Pancreas (tissue), 10 donors: ENCODE measurements around the gene TMEM130. TPM values are rescaled to one million over a fixed set of nuclear protein-coding genes. Genes with fewer than 3 reads are reported as not detected.

Experiments used
- ATAC-seq, 4 donors: fragments of 200-7000 bp; cut with Tn5 transposase; one replicate each; pipeline versions ENCODE4 v1.8.0 to v1.9.1; 2020; ENCODE audit warnings: mild to moderate bottlenecking in 4 of 4, moderate library complexity in 4 of 4
- DNase-seq, 6 donors: peaks; one replicate each; pipeline ENCODE4 v3.0.0-alpha.2; 2020
- FAIRE-seq: peaks from 2 replicates; lab custom pipeline; 2012; peaks lifted over from hg19 to GRCh38; lab: Jason Lieb, UNC
- H3K27ac ChIP-seq, 4 donors: fragments of 200-600 bp; sonication (generic); 1 replicate in 3 of 4; 2 replicates in 1 of 4; pipeline versions ENCODE4 v1.5.0 to v1.8.0; 2020
- H3K27me3 ChIP-seq, 4 donors: fragments of 200-600 bp; one replicate each; pipeline ENCODE4 v1.8.0; 2021
- H3K36me3 ChIP-seq, 3 donors: fragments of 200-600 bp; sonication (generic) in 1 of 3; one replicate each; pipeline versions ENCODE4 v1.5.0 to v1.8.0; 2020 to 2021
- H3K4me1 ChIP-seq, 3 donors: fragments of 200-600 bp; one replicate each; pipeline ENCODE4 v1.8.0; 2021
- H3K4me3 ChIP-seq, 4 donors: fragments of 200-600 bp; sonication (generic) in 2 of 4; one replicate each; pipeline versions ENCODE4 v1.5.0 to v1.8.0; 2020 to 2021
- H3K9me3 ChIP-seq, 4 donors: fragments of 200-600 bp; one replicate each; pipeline ENCODE4 v1.8.0; 2021
- CTCF ChIP-seq, 4 donors: fragments of 200-600 bp; sonication (generic) in 3 of 4; IDR thresholded peaks; one replicate each; pipeline versions ENCODE4 v1.5.0 to v1.8.0; 2021; ENCODE audit warnings: antibody characterized with exemption in 4 of 4
- WGBS, 2 donors: extraction: QIAGEN DNeasy Blood & Tissue Kit; methylation state at CpG; one replicate each; pipeline ENCODE4 v1.1.7; 2013; 5-methylcytosine and 5-hydroxymethylcytosine counted together
- intact Hi-C, 3 donors: fragments of 100-400 bp; cut with DNase I; formaldehyde crosslinking; loops; one replicate each; pipeline versions ENCODE4 v1.11.1 to v1.14.2; 2022
- polyA plus RNA-seq, 2 donors: library from polyadenylated mRNA; stranded (reverse); fragments of 200-250 nt; gene quantifications; one replicate each; pipeline ENCODE4 v1.2.3, GENCODE V29; 2013
- total RNA-seq, 6 donors: library from RNA; stranded (reverse); fragmentation: NEBNext Ultra II Directional in 4 of 6; extraction: Animal tissue kit (Norgen Biotek cat#: 25700) in 4 of 6; gene quantifications; one replicate each; pipeline versions ENCODE4 v1.2.1 to v1.2.4, GENCODE V29; 2021 to 2023
- donor health status: healthy with polysubstance abuse.
- donor health status: DM: no; HTN: no; CAD: no; lungs with moderate emphysema.
- donor health status: DM: no; HTN: no; CAD: no.
- donor health status: control.
- donor health status: control.
- donor health status: Bipolar disorder and iron deficiency.
- donor health status: DM: yes; HTN: yes; CAD: no.
- donor health status: DM: no; HTN: no; CAD: no.
- donor health status: DM: no; HTN: no; CAD: no.
- donor health status: DM: yes; HTN: yes; CAD: no.

The TMEM130 gene
- total and polyA plus RNA-seq, 8 donors, result 0.13 to 3.7 (median 0.45) TPM

- Histone ChIP-seq H3K27ac (no peak overlapping the region), H3K4me1 (no peaks in the 10 kb centered on the region), H3K4me3 (no peak overlapping the region), H3K9me3 (no peaks in the 10 kb centered on the region), H3K27me3 (no peaks in the 10 kb centered on the region), H3K36me3 (no peaks in the 10 kb centered on the region)
- WGBS, 2 donors, result 60 to 72% methylated on average over 8 of the region's 8 CpGs
- no peak for TF ChIP-seq CTCF (IDR thresholded peaks at IDR 0.05)
- intact Hi-C loops, result loop anchor here in 2 of 3 donors (5.0 to 10.0 kb wide), 2 partner anchors 88 to 90 kb away; no protein-coding TSS in a partner anchor
- DNase-seq (no peak), ATAC-seq (no peak), FAIRE-seq (no peak)
Measured at GRCh38 chr7:98834949-98835348, 34.9 kb downstream of the TMEM130 start.

GRCh38 chr7:98833022-98833421, 36.8 kb downstream of the TMEM130 start:
- no peaks in the 10 kb centered on the region for H3K4me1 ChIP-seq
- intact Hi-C loops, result loop anchor here in 1 of 3 donors (10.0 kb wide), 1 partner anchor 88 kb away; no protein-coding TSS in a partner anchor
- no peak for TF ChIP-seq CTCF (IDR thresholded peaks at IDR 0.05)
- 85 to 93% methylated on average over 2 of the region's 2 CpGs for WGBS, 2 donors
- DNase-seq, result no peak
- no peak for ATAC-seq
- no peaks in the 10 kb centered on the region for H3K36me3 ChIP-seq
- FAIRE-seq, result no peak
- H3K27ac ChIP-seq, result no peak overlapping the region
- H3K27me3 ChIP-seq, result no peaks in the 10 kb centered on the region
- H3K9me3 ChIP-seq, result no peaks in the 10 kb centered on the region
- H3K4me3 ChIP-seq, result no peak overlapping the region

- Histone ChIP-seq H3K9me3 (no peaks in the 10 kb centered on the region), H3K27ac (no peak overlapping the region), H3K36me3 (no peaks in the 10 kb centered on the region), H3K4me1 (no peaks in the 10 kb centered on the region), H3K4me3 (no peak overlapping the region), H3K27me3 (no peaks in the 10 kb centered on the region)
- intact Hi-C loops, result loop anchor here in 1 of 3 donors (10.0 kb wide), 1 partner anchor 87 kb away; no protein-coding TSS in a partner anchor
- DNase-seq (peak in 1 of 6 donors; percentile 38), FAIRE-seq (no peak), ATAC-seq (no peak)
- WGBS, 2 donors, result 76 to 78% methylated on average over 8 of the region's 8 CpGs
- peak in 3 of 4 donors; percentile 17 to 38 (median 36) for TF ChIP-seq CTCF (IDR thresholded peaks at IDR 0.05)
Measured at GRCh38 chr7:98831641-98832221, 38.1 kb downstream of the TMEM130 start.

- no peak overlapping the region for H3K27ac ChIP-seq
- no peak for ATAC-seq
- no peak overlapping the region for H3K4me3 ChIP-seq
- no peaks in the 10 kb centered on the region for H3K36me3 ChIP-seq
- FAIRE-seq, result no peak
- no peak for TF ChIP-seq CTCF (IDR thresholded peaks at IDR 0.05)
- no peaks in the 10 kb centered on the region for H3K27me3 ChIP-seq
- no peak for DNase-seq
- intact Hi-C loops, result loop anchor here in 1 of 3 donors (10.0 kb wide), 1 partner anchor 86 kb away; no protein-coding TSS in a partner anchor
- 22% methylated on average over 2 of the region's 2 CpGs for WGBS, 2 donors
- no peaks in the 10 kb centered on the region for H3K9me3 ChIP-seq
- no peaks in the 10 kb centered on the region for H3K4me1 ChIP-seq
Measured at GRCh38 chr7:98830972-98831548, 38.8 kb downstream of the TMEM130 start.

GRCh38 chr7:98828368-98828767, 41.4 kb downstream of the TMEM130 start:
- no peaks in the 10 kb centered on the region for H3K4me1 ChIP-seq
- WGBS, 2 donors, result 89 to 93% methylated on average over 8 of the region's 8 CpGs
- intact Hi-C loops, result no loop called here
- FAIRE-seq, result no peak
- H3K27ac ChIP-seq, result no peak overlapping the region
- ATAC-seq, result no peak
- DNase-seq, result no peak
- H3K27me3 ChIP-seq, result no peaks in the 10 kb centered on the region
- H3K36me3 ChIP-seq, result no peaks in the 10 kb centered on the region
- H3K9me3 ChIP-seq, result no peaks in the 10 kb centered on the region
- TF ChIP-seq CTCF (IDR thresholded peaks at IDR 0.05), result no peak
- no peak overlapping the region for H3K4me3 ChIP-seq
